Activated gamma-delta T cell (primary cell): ENCODE measurements around the gene CASP3.
"Not testable (repeated sequence)": the region's sequence is repeated elsewhere in the genome, so short reads cannot be mapped to it uniquely, and the experiment has no call there.

Experiments
- DNase-seq: peaks from one replicate; lab custom pipeline; 2025; lab: John Stamatoyannopoulos, UW

CASP3 gene

DNA sequence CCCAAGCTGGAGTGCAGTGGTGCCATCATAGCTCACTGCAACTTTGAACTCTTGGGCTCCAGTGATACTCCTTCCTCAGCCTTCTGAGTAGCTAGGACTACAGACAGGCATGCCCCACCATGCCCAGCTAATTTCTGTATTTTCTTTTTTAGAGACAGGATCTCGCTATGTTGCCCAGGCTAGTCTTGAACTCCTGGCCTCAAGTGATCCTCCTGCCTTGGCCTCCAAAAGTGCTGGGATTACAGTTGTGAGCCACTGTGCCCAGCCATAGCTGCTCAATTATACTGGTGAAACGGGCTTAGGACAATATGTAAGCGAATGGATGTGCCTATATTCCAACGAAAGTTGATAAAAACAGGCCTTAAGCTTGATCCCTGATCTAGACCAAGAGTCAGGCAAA lies 13.1 kb downstream of the CASP3 start:
- no peak for DNase-seq

DNA sequence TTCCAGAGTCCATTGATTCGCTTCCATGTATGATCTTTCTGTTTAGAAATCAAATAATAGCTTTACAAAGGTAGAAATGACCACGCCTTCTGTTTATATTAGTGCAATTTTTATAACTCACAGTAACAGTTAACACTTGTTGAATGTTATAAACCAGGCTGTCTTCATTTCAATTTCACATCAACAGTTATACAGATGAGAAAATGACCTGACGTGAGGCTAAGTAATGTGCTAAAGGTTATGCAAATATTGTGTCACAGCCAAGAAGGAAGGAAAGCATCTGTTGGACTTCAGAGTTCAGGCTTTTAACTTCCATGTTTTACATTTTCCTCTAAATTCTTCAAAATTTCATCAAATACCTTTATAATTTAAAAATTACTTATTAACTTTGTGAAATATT lies 13.9 kb downstream of the CASP3 start:
- no peak for DNase-seq

DNA sequence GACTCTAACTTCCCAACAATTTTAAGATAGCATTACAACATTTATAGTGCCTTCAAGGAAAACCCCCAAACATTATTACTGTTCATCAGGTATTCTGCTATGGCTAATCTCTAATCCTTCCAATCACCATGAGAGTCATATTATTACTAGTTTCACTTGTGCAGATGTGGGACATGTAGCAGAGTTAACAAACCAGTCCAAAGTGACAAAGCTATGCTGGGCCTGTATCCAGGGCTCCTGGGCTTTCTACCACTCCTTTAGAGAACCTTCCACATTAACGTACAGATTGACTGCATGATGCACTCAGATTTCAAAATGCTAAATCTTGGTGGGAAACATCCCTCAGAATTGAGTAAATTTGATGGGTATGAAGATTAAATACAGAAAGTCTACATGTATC lies 16.4 kb downstream of the CASP3 start:
- no peak for DNase-seq

DNA sequence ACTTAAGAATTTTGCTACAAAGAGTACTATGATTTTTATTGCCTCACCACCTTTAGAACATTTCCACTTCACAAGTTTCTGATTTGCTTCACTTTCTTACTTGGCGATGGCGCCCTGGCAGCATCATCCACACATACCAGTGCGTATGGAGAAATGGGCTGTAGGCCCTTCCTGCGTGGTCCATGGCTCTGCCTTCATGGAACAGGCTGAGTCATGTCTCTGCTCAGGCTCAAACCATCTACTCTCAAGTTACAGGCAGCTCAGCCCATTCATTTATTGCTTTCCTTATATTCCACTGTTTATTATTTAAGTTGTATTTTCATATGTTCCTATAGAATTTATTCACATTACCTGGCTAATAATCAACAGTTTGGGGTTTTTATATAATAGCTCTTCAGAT lies 21.1 kb downstream of the CASP3 start:
- no peak for DNase-seq

DNA sequence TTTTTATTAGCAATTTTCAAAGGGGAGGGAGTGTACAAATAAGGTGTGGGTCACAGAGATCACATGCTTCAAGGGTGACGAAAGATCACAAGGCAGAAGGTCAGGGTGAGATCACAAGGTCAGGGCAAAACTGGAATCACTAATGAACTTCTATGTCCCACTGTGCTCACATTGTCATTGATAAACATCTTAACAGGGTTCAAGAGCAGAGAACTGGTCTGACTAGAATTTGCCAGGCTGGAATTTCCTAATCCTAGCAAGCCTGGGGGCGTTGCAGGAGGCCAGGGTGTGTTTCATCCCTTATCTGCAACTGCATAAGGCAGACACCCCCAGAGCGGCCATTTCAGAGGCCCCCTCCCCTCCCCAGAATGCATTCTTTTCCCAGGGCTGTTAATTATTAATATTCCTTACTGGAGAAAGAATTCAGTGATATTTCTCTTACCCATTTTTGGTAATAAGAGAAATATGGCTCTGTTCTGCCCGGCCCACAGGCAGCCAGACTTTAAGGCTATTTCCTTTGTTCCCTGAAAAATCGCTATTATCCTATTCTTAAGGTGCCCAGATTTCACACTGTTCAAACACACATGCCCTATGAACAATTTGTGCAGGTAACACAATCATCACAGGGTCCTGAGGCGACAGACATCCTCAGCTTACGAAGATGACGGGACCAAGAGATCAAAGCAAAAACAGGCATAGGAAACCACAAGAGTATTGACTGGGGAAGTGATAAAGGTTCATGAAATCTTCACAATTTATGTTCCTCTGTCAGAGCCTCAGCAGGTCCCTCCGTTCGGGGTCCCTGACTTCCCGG lies 23.3 kb downstream of the CASP3 start:
- DNase-seq, result not testable (repeated sequence)

DNA sequence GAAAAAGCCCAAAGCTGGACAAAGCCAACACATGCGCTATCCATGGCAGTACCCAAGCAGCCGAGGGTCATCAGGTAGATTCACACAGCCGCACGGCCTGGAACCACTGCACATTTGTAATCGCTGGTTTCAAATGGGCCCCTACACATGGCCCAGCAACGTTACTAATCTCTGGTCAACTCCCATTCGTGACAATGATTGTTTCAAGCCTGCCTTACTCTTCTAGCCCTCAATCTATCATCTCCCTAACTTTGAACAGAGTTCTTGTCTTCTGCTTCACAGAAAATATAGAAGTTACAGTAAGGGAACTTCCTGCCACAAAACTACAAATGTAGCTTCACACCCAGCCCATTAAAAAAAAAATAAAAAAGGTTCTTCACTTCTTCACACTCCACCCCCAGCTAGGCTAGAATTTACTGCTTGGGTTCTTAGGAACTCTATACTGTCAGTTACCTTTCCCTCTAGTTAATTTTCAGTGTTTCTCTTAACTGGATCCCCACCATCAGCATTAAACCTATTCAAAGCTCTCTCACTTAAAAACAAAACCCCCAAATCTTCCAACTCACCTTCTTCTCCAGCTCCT lies 24.2 kb downstream of the CASP3 start:
- DNase-seq, result no peak

DNA sequence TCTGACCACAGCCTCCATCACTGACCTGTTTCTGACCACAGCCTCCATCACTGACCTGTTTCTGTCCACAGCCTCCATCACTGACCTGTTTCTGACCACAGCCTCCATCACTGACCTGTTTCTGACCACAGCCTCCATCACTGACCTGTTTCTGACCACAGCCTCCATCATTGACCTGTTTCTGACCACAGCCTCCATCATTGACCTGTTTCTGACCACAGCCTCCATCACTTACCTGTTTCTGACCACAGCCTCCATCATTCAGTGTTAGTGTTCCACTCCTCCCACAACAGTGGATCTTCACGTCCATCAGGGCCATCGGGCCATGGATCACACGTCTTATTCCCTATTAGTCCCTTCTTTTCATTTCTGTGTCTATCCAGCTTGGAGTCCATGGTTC lies 24.7 kb downstream of the CASP3 start:
- not testable (repeated sequence) for DNase-seq

DNA sequence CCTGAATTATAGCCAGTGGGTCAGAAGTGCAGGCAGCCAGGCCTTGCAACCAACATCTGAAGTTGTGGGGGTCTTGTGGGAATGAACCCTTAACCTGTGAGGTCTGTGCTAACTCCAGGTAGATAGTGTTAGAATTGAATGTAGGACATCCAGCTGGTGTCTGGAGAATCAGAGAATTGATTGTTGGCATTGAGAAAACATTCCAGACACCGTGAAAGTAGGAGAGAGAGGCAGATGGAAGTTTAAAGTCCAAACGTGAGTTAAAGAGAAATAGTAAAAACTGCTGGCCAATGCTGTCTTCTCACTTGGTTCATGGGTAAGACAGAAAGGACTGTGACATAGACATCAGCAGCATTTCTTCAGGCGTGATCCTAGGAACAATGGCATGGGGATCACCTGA lies 27.7 kb downstream of the CASP3 start:
- DNase-seq, result no peak

DNA sequence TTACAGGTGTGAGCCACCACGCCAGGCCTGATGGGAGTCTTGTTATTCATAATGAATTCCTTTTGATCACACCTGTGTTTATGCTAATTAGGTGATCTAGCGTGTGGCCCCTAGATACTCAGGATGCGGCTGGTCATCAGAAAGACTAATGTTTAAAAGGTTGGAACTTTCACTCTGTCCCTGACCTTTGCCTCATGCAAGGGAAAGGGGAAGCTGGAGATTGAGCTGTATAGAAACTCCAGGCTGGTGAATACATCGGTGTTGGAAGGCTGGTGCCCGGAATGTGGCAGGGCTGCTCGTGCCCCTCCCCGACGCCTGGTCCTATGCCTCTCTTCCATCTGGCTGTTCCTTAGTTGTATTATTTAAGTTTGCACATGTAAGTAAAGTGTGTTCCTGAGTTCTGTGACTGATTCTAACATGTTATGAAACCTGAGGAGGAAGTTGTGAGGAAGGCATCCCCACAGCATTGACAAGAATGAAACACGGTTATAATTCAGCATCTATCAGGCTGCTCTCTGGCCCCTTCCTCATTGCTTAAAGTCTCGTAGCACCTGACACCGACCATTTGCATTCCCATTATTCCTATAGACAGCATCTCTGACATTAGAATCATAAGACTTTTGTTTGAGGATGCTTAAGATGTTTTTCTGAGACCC lies 28.9 kb downstream of the CASP3 start:
- DNase-seq, result no peak

DNA sequence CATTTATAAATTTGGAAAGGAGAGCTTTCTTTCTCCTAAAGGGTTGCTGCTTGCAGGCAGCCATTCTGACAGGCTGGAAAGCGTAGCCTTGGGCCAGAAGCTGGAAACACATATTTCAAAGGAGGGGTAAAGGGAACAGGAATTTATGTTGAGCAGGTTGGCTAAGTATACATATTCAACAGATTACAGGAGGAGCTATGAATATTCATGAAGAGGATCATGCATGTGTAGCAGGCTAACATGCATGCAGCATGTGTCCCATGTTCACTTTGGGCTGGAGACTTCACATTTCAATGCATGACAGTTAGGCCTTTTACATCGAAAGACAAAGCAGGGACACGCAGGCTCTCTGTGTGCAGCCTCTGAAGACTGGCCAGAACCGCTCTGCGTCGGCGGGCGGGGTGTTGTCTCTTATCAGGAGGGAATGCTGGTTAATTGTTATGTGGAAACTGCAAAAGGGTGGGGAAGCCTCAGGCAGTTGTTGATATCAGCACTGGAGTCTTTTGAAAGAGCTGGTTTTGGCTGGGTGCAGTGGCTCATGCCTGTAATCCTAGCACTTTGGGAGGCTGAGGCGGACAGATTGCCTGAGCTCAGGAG lies 31.5 kb downstream of the CASP3 start:
- DNase-seq, result no peak

DNA sequence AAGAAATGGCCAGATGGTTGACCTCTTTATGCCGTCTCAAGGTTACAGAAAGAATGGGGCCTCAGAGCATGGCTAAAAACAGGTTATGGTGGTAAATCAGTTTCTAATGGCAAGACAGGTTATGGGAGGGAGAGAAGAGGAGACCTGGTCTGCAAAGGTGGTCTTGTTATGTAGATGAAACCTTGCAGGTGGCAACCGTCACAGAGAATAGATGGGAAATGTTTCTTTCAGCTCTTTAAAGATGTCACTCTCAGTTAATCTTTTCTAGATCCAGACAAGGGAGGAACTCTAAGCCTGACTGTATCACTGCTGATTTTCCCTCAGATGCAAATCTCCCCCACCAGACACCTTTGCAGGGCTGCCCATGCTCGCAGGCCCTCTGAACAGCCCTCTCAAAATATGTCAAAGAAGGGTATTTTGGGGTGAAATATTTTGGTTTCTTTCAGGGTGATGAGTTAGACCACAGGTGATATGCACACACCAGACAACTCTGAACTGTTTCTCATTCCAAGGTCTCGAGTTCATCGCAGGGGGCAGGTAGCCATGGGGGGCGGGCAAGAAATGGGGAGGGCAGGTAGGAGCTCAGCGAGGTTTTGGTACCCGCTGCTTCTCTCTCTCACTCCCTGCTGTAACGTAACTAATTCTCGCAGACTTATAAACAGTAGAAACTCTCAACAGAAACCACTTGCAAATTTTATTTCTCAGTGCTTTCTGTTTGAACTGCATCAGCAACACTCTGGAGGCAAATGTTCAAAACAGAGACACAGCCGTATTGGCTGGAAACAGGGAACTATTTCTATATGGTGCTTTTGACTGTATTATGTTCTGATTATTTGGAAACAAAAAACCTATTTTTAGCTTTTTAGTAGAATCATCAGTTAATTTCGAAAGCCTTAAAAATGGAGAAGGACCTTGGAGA lies 32.4 kb downstream of the CASP3 start:
- no peak for DNase-seq

DNA sequence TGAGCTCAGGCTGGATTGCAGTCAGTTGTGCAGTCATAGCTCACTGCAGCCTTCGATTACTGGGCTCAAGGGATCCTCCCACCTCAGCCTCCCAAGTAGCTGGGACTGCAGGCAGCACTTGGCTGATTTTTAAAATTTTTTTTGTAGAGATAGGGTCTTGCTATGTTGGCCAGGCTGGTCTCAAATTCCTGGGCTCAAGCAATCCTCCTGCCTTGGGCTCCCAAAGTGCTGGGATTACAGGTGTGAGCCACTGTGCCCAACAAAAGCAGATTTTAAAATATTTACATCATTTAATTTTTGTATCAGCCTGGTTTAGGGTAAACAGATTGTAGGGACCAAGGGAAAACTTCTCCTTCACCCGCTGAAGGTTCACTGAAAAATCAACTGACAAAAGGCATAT lies 33.1 kb downstream of the CASP3 start:
- DNase-seq, result not testable (repeated sequence)

DNA sequence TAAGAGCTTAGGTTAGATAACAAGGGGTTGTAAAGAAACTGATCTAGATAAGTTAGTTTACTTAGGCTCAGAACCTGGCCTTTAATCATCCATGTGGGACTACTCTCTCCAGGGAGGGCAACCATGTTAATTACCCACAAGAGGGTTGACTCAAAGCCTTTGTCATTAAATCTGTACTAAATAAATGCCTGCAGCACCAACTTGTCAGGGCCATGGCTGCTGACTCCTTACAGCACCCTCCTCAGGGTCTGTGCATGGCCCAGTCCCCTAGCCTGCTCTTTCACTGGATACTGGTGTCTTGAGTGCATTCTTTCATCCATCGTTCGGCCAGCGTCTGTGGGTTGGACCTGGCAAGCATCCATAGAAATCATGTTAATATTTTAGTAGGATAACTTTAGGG lies 34.7 kb downstream of the CASP3 start:
- no peak for DNase-seq

DNA sequence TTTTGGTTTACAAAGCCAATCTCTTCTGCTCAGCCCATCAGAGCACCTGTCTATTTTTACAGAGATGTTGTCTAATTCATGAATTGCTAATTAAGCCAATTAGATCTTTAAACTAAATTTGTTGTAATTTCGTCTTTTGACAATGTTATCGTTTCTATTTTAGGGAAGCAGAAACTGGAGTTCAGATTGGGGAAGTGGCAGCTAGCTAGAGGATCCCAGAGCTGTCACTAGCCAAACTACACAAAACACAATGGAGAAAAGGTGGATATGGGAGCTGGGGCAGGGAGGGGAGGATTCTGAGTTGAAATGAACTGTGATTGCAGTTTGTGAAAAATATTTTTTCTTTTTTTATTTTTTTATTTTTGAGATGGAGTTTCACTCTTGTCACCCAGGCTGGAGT lies 35.8 kb downstream of the CASP3 start:
- DNase-seq, result no peak

DNA sequence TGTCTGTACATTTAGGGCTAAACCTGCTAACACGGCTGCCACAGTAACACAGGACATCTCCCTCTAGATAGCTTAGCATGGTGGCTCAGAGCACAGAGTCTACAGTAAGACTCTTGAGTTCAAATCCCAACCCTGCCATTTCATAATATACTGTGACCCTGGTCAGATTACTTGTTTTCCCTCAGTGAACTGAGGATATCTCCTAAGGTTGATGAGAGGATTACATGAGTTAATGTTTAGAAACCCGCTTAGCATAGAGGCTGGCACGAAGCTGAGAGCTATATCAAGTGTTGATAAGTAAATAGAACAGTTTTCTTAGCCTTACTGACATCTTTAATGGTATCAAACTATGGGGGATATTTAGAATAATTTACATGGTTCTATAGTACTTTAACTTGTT lies 37.2 kb downstream of the CASP3 start:
- no peak for DNase-seq

DNA sequence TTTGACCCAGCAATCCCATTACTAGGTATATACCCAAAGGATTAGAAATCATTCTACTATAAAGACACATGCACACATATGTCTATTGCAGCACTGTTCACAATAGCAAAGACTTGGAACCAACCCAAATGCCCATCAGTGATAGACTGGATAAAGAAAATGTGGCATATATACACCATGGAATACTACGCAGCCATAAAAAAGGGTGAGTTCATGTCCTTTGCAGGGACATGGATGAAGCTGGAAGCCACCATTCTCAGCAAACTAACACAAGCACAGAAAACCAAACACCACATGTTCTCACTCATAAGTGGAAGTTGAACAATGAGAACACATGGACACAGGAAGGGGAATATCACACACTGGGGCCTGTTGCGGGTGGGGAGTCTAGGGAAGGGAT lies 41.8 kb downstream of the CASP3 start:
- DNase-seq, result not testable (repeated sequence)

DNA sequence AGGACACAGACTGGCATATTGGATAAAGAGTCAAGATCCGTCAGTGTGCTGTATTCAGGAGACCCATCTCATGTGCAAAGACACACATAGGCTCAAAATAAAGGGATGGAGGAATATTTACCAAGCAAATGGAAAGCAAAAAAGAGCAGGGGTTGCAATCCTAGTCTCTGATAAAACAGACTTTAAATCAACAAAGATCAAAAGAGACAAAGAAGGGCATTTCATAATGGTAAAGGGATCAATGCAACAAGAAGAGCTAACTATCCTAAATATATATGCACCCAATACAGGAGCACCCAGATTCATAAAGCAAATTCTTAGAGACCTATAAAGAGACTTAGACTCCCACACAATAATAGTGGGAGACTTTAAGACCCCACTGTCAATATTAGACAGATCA lies 46.4 kb downstream of the CASP3 start:
- not testable (repeated sequence) for DNase-seq

DNA sequence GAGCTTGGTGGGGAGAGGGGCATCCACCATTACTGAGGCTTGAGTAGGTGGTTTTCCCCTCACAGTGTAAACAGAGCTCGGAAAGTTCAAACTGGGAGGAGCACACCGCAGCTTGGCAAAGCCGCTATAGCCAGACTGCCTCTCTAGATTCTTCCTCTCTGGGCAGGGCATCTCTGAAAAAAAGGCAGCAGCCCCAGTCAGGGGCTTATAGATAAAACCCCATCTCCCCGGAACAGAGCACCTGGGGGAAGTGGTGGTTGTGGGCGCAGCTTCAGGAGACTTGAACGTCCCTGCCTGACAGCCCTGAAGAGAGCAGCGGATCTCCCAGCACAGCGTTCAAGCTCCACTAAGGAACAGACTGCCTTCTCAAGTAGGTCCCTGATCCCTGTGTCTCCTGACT lies 48.3 kb downstream of the CASP3 start:
- not testable (repeated sequence) for DNase-seq

DNA sequence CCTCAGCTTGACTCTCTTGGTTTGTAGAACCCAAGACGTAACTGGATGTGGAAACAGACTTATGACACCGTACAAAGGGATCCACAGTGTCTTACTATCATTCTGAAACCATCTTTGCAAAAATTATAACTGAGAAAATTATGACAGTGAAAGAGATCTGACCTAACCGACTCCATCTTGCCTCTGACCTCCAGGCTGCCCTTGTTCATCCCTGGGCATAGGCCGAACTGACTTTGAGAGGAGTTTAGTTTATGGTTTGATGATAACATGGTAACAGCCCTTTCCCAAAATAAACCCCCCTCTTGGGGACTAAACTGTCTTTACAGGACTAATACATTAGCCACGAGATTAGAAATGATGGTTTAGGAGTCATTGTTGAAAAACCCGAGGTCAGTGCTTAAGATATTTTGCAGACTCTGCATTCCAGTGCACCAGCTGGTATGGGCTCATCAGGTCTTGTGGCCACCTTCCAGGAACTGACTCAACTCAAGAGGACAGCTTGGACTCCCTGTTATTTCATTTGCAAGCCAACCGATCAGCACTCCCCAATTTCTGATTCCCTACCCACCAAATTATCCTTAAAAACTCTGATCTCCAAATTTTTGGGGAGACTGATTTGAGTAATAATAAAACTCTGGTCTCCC lies 49.6 kb downstream of the CASP3 start:
- no peak for DNase-seq

DNA sequence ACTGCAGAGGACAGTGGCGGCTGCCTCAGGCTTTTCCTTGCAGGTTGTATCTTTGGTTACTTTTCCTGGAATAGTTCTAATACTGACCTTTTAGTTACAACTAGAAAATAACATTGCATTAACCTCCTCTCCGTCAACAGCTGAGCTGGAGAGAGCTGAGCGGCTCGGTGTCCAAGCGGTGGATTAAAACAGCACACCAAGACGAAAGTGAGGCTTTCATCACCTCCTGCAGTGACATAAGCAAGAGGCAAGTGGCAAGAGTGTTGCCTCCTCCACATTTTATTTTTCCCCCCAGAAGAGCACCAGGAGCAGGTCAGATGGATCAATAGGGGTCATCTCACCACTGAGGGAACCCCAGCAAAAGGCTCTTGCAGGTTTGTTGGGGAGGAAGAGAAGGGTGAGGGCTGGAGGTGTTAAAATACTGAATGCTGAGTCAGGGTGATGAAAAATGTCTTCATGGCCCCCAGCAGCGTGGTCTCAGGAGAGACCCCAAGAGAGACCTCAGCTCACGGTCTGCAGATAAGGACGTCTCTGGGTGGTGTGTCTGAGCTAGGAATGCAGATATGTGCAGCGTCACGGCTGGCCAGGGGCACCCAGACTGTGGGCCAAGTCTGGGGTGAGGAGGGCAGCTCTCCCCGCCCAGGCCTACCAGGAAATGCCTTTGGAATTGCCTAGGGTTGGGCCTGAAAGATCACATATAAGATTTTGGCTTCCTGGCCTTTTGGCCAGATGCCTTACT lies 50.3 kb downstream of the CASP3 start:
- no peak for DNase-seq
